ENCODE data around the gene FRAT1.

FRAT1 gene, protein sequence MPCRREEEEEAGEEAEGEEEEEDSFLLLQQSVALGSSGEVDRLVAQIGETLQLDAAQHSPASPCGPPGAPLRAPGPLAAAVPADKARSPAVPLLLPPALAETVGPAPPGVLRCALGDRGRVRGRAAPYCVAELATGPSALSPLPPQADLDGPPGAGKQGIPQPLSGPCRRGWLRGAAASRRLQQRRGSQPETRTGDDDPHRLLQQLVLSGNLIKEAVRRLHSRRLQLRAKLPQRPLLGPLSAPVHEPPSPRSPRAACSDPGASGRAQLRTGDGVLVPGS

GRCh38 chr10:97318772-97319651 is at the start of gene FRAT1:
TSS of gene FRAT1 (plus strand) at chr10:97319271. CDS start at chr10:97319454, 183 bp downstream.
- peak within 1 kb of the TSS; percentile 97 for H3K27ac ChIP-seq
- TF ChIP-seq, protein P1, sequence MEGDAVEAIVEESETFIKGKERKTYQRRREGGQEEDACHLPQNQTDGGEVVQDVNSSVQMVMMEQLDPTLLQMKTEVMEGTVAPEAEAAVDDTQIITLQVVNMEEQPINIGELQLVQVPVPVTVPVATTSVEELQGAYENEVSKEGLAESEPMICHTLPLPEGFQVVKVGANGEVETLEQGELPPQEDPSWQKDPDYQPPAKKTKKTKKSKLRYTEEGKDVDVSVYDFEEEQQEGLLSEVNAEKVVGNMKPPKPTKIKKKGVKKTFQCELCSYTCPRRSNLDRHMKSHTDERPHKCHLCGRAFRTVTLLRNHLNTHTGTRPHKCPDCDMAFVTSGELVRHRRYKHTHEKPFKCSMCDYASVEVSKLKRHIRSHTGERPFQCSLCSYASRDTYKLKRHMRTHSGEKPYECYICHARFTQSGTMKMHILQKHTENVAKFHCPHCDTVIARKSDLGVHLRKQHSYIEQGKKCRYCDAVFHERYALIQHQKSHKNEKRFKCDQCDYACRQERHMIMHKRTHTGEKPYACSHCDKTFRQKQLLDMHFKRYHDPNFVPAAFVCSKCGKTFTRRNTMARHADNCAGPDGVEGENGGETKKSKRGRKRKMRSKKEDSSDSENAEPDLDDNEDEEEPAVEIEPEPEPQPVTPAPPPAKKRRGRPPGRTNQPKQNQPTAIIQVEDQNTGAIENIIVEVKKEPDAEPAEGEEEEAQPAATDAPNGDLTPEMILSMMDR (conservative IDR thresholded peaks at IDR 0.05): no peak
- no peak for TF ChIP-seq ZFX (IDR thresholded peaks at IDR 0.05)

DNA sequence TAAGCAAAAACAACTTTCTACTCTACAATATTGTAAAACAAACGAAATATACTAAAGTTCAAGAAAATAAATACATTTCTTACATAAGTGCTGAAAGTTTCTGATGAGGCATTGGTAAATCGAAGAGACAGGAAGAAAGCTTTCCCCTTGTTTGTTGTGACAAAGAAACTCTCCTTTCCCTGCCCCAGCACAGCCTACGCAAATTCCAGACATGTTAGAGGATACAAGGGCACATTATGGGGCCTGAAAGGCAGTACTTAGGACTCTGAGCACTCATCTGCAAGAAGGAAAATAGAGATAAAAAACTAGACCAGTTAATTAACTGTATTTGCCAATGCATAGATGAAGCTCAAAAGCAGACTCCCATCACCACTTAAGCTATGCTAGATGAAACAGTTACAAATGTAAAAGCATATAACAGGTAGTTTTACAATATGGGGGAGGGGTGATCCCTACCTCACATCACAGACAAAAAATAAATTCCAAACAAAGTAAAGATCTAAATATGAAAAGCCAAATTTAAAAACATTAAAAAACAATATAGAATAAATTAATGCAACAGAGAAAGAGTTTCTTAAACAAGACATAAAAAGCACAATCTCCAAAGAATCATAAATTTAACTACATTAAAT is 48.4 kb upstream of the FRAT1 start:
- no peak for TF ChIP-seq ZFX (IDR thresholded peaks at IDR 0.05)
- TF ChIP-seq, protein P1 (conservative IDR thresholded peaks at IDR 0.05): no peak
- H3K27ac ChIP-seq: no peak overlapping the region

GRCh38 chr10:97273700-97274099 is 45.4 kb upstream of the FRAT1 start:
- TF ChIP-seq ZFX (IDR thresholded peaks at IDR 0.05): no peak
- TF ChIP-seq, protein P1 (conservative IDR thresholded peaks at IDR 0.05): no peak
- H3K27ac ChIP-seq: no peak overlapping the region

- no peak overlapping the region for H3K27ac ChIP-seq
- TF ChIP-seq ZFX (IDR thresholded peaks at IDR 0.05): no peak
- TF ChIP-seq, protein P1 (conservative IDR thresholded peaks at IDR 0.05): no peak
Observed at GRCh38 chr10:97274828-97275227, 44.2 kb upstream of the FRAT1 start.

GRCh38 chr10:97277551-97277950 is 41.5 kb upstream of the FRAT1 start:
- TF ChIP-seq, protein P1 (conservative IDR thresholded peaks at IDR 0.05): no peak
- no peak for TF ChIP-seq ZFX (IDR thresholded peaks at IDR 0.05)
- H3K27ac ChIP-seq: no peak overlapping the region

GRCh38 chr10:97278491-97278989 is 40.5 kb upstream of the FRAT1 start:
- H3K27ac ChIP-seq: no peak overlapping the region
- TF ChIP-seq, protein P1 (conservative IDR thresholded peaks at IDR 0.05): peak; percentile 86
- no peak for TF ChIP-seq ZFX (IDR thresholded peaks at IDR 0.05)
